T-helper 17 cell (primary cell): ENCODE results near the gene FETUB. TPM values are rescaled to one million over a fixed set of nuclear protein-coding genes. Genes with fewer than 3 reads are reported as not detected.
A peak's percentile ranks its signal among the peaks of the same experiment; 100 is the strongest.

Experiments used
- ATAC-seq: fragments of 150-1000 bp; cut with Tn5 transposase; 2 replicates; pipeline ENCODE4 v1.10.0; 2021; ENCODE audit warnings: mild to moderate bottlenecking, moderate library complexity
- DNase-seq, 3 donors: peaks; one replicate each; pipeline versions ENCODE4 v3.0.0 to v3.0.0-alpha.2; 2020 to 2021
- H3K9me3 ChIP-seq: one replicate; pipeline ENCODE4 v1.7.0; 2013; ENCODE audit warnings: low read length, mild to moderate bottlenecking; ENCODE audit not compliant: control insufficient read depth, poor library complexity, severe bottlenecking
- H3K27ac Mint-ChIP-seq: one replicate; pipeline ENCODE4 v1.8.0; 2022; ENCODE audit warnings: mild to moderate bottlenecking, moderate library complexity, mixed read lengths
- H3K27me3 Mint-ChIP-seq: one replicate; pipeline ENCODE4 v1.8.0; 2022; ENCODE audit warnings: mixed read lengths
- H3K36me3 Mint-ChIP-seq: one replicate; pipeline ENCODE4 v1.8.0; 2022; ENCODE audit warnings: low read depth, mixed read lengths
- H3K4me1 Mint-ChIP-seq: one replicate; pipeline ENCODE4 v1.8.0; 2022; ENCODE audit warnings: mild to moderate bottlenecking, mixed read lengths
- H3K4me3 Mint-ChIP-seq: one replicate; pipeline ENCODE4 v1.8.0; 2022; ENCODE audit warnings: mild to moderate bottlenecking, moderate library complexity, mixed read lengths
- total RNA-seq, 4 donors: library from RNA in 2 of 4; stranded (reverse) in 2 of 4; gene quantifications; one replicate each; pipeline ENCODE4 v1.2.3 and lab custom pipeline; 2022 to 2026

Gene FETUB
- total RNA-seq, 2 donors from 2014 or later, result not detected

GRCh38 chr3:186653080-186653707 lies 13.0 kb downstream of the FETUB start:
- H3K4me3 Mint-ChIP-seq, result no peak overlapping the region
- no peak for DNase-seq
- no peaks in the 10 kb centered on the region for H3K36me3 Mint-ChIP-seq
- no peaks in the 10 kb centered on the region for H3K9me3 ChIP-seq
- no peaks in the 10 kb centered on the region for H3K4me1 Mint-ChIP-seq
- H3K27ac Mint-ChIP-seq, result no peak overlapping the region
- ATAC-seq, result peak; percentile 70
- H3K27me3 Mint-ChIP-seq, result peaks cover 30% of the 10 kb centered on the region

- Mint-ChIP-seq H3K36me3 (no peaks in the 10 kb centered on the region), H3K4me3 (no peak overlapping the region), H3K4me1 (no peaks in the 10 kb centered on the region), H3K27ac (no peak overlapping the region), H3K27me3 (peaks cover 36% of the 10 kb centered on the region)
- DNase-seq (no peak), ATAC-seq (no peak)
- H3K9me3 ChIP-seq, result no peaks in the 10 kb centered on the region
Measured at GRCh38 chr3:186653984-186654383, 13.8 kb downstream of the FETUB start.

- Mint-ChIP-seq H3K27ac (no peak overlapping the region), H3K4me3 (no peak overlapping the region), H3K36me3 (peaks cover 4% of the 10 kb centered on the region), H3K27me3 (peaks cover 44% of the 10 kb centered on the region), H3K4me1 (no peaks in the 10 kb centered on the region)
- H3K9me3 ChIP-seq, result no peaks in the 10 kb centered on the region
- ATAC-seq (no peak), DNase-seq (no peak)
Measured at GRCh38 chr3:186663361-186664118, 23.3 kb downstream of the FETUB start.

- Mint-ChIP-seq H3K36me3 (peaks cover 4% of the 10 kb centered on the region), H3K27me3 (peaks cover 38% of the 10 kb centered on the region), H3K4me3 (no peak overlapping the region), H3K4me1 (no peaks in the 10 kb centered on the region), H3K27ac (no peak overlapping the region)
- ATAC-seq (no peak), DNase-seq (no peak)
- no peaks in the 10 kb centered on the region for H3K9me3 ChIP-seq
Measured at GRCh38 chr3:186664119-186664495, 23.9 kb downstream of the FETUB start.

GRCh38 chr3:186664506-186664905 lies 24.3 kb downstream of the FETUB start:
- Mint-ChIP-seq H3K4me1 (no peaks in the 10 kb centered on the region), H3K4me3 (no peak overlapping the region), H3K27ac (no peak overlapping the region), H3K27me3 (peaks cover 34% of the 10 kb centered on the region), H3K36me3 (peaks cover 4% of the 10 kb centered on the region)
- H3K9me3 ChIP-seq, result no peaks in the 10 kb centered on the region
- ATAC-seq (no peak), DNase-seq (no peak)

- Mint-ChIP-seq H3K4me1 (no peaks in the 10 kb centered on the region), H3K27me3 (peaks cover 27% of the 10 kb centered on the region), H3K4me3 (no peak within 1 kb of the TSS), H3K36me3 (peaks cover 4% of the 10 kb centered on the region), H3K27ac (no peak within 1 kb of the TSS)
- H3K9me3 ChIP-seq, result no peaks in the 10 kb centered on the region
- DNase-seq (no peak), ATAC-seq (no peak)
Measured at GRCh38 chr3:186665625-186666188, 25.5 kb downstream of the FETUB start, which contains the start of gene HRG. HRG (plus strand) TSS chr3:186666014; CDS start chr3:186666032, 18 bp downstream.

GRCh38 chr3:186668426-186668825 lies 28.2 kb downstream of the FETUB start:
- Mint-ChIP-seq H3K36me3 (peaks cover 3% of the 10 kb centered on the region), H3K27ac (no peak overlapping the region), H3K4me3 (no peak overlapping the region), H3K4me1 (no peaks in the 10 kb centered on the region), H3K27me3 (peaks cover 16% of the 10 kb centered on the region)
- no peaks in the 10 kb centered on the region for H3K9me3 ChIP-seq
- DNase-seq (no peak), ATAC-seq (no peak)

GRCh38 chr3:186669378-186670084 lies 29.3 kb downstream of the FETUB start:
- Mint-ChIP-seq H3K27ac (no peak overlapping the region), H3K36me3 (peaks cover 3% of the 10 kb centered on the region), H3K4me1 (no peaks in the 10 kb centered on the region), H3K4me3 (no peak overlapping the region), H3K27me3 (peaks cover 13% of the 10 kb centered on the region)
- H3K9me3 ChIP-seq, result no peaks in the 10 kb centered on the region
- no peak for ATAC-seq
- DNase-seq, result no peak

- H3K9me3 ChIP-seq, result no peaks in the 10 kb centered on the region
- no peak overlapping the region for H3K4me3 Mint-ChIP-seq
- H3K27ac Mint-ChIP-seq, result no peak overlapping the region
- ATAC-seq (no peak), DNase-seq (no peak)
- peaks cover 3% of the 10 kb centered on the region for H3K36me3 Mint-ChIP-seq
- H3K27me3 Mint-ChIP-seq, result peaks cover 16% of the 10 kb centered on the region
- no peaks in the 10 kb centered on the region for H3K4me1 Mint-ChIP-seq
Measured at GRCh38 chr3:186670155-186670554, 30.0 kb downstream of the FETUB start.

GRCh38 chr3:186671051-186671450 lies 30.9 kb downstream of the FETUB start:
- Mint-ChIP-seq H3K4me3 (no peak overlapping the region), H3K27ac (no peak overlapping the region), H3K36me3 (peaks cover 3% of the 10 kb centered on the region), H3K27me3 (peaks cover 17% of the 10 kb centered on the region), H3K4me1 (no peaks in the 10 kb centered on the region)
- no peaks in the 10 kb centered on the region for H3K9me3 ChIP-seq
- ATAC-seq, result no peak
- DNase-seq, result no peak

- Mint-ChIP-seq H3K27me3 (peaks cover 75% of the 10 kb centered on the region), H3K4me3 (no peak overlapping the region), H3K27ac (no peak overlapping the region), H3K36me3 (peaks cover 8% of the 10 kb centered on the region), H3K4me1 (no peaks in the 10 kb centered on the region)
- ATAC-seq (no peak), DNase-seq (no peak)
- H3K9me3 ChIP-seq, result no peaks in the 10 kb centered on the region
Measured at GRCh38 chr3:186678604-186679003, 38.4 kb downstream of the FETUB start.

- H3K4me3 Mint-ChIP-seq, result no peak overlapping the region
- H3K9me3 ChIP-seq, result no peaks in the 10 kb centered on the region
- DNase-seq, result no peak
- H3K36me3 Mint-ChIP-seq, result peaks cover 8% of the 10 kb centered on the region
- ATAC-seq, result no peak
- H3K27me3 Mint-ChIP-seq, result peaks cover 74% of the 10 kb centered on the region
- H3K4me1 Mint-ChIP-seq, result no peaks in the 10 kb centered on the region
- H3K27ac Mint-ChIP-seq, result no peak overlapping the region
Measured at GRCh38 chr3:186679151-186679550, 39.0 kb downstream of the FETUB start.

- Mint-ChIP-seq H3K4me3 (no peak overlapping the region), H3K27ac (no peak overlapping the region), H3K36me3 (peaks cover 8% of the 10 kb centered on the region), H3K27me3 (peaks cover 62% of the 10 kb centered on the region), H3K4me1 (no peaks in the 10 kb centered on the region)
- DNase-seq (no peak), ATAC-seq (no peak)
- H3K9me3 ChIP-seq, result no peaks in the 10 kb centered on the region
Measured at GRCh38 chr3:186680869-186681268, 40.7 kb downstream of the FETUB start.
